PC-3 (cell line): ENCODE measurements around the gene AQP10. TPM values are rescaled to one million over a fixed set of nuclear protein-coding genes. Genes with fewer than 3 reads are reported as not detected.
"Not testable (repeated sequence)": the region's sequence is repeated elsewhere in the genome, so short reads cannot be mapped to it uniquely, and the experiment has no call there.

Experiments used
- ATAC-seq: fragments of 200-7000 bp; cut with Tn5 transposase; 2 replicates; pipeline ENCODE4 v1.9.1; 2020; ENCODE audit warnings: mild to moderate bottlenecking, moderate library complexity
- BruUV-seq: library from RNA; stranded (reverse); fragments of 400-500 nt; replicated peaks from 2 replicates; lab custom pipeline; 2021; lab: Mats Ljungman, UMichigan
- CTCF ChIA-PET: fragments of 300-600 bp; sonication (Branson Sonifier 250); formaldehyde crosslinking; loops from one replicate; lab custom pipeline; 2022; ENCODE audit warnings: antibody characterized with exemption; lab: Charles Lee
- POLR2A ChIA-PET: fragments of 300-600 bp; sonication (Branson Sonifier 250); formaldehyde crosslinking; loops from one replicate; lab custom pipeline; 2022; ENCODE audit warnings: antibody characterized with exemption; ENCODE audit not compliant: unreplicated experiment; lab: Charles Lee
- DNase-seq: peaks from one replicate; pipeline ENCODE4 v3.0.0-alpha.2; 2015
- H2AFZ ChIP-seq: fragments of 300-600 bp; sonication (generic); 2 replicates; pipeline ENCODE4 v1.6.0; 2016; ENCODE audit warnings: antibody characterized with exemption, low read length
- H3F3A ChIP-seq: fragments of 300-600 bp; sonication (generic); one replicate; pipeline ENCODE4 v1.6.0; 2017; ENCODE audit warnings: antibody characterized with exemption, low read length, control low read depth, mild to moderate bottlenecking; ENCODE audit not compliant: unreplicated experiment
- H3K27ac ChIP-seq: fragments of 300-600 bp; sonication (generic); 2 replicates; pipeline ENCODE4 v1.5.1; 2016; ENCODE audit warnings: mild to moderate bottlenecking, low read length
- H3K27me3 ChIP-seq: fragments of 300-600 bp; sonication (generic); 2 replicates; pipeline ENCODE4 v1.6.1; 2016; ENCODE audit warnings: low read length, mixed read lengths
- H3K36me3 ChIP-seq: fragments of 300-600 bp; sonication (generic); 2 replicates; pipeline ENCODE4 v1.6.1; 2016; ENCODE audit warnings: low read depth, mixed run types, low read length, mixed read lengths
- H3K4me1 ChIP-seq: fragments of 300-600 bp; sonication (generic); 2 replicates; pipeline ENCODE4 v1.5.1; 2016; ENCODE audit warnings: low read length; ENCODE audit not compliant: insufficient read depth
- H3K4me2 ChIP-seq: fragments of 300-600 bp; sonication (generic); 2 replicates; pipeline ENCODE4 v1.6.0; 2016; ENCODE audit warnings: low read length
- H3K4me3 ChIP-seq: fragments of 300-600 bp; sonication (generic); 2 replicates; pipeline ENCODE4 v1.5.1; 2016; ENCODE audit warnings: mild to moderate bottlenecking, low read length, mixed read lengths
- H3K79me2 ChIP-seq: fragments of 300-600 bp; sonication (generic); 2 replicates; pipeline ENCODE4 v1.6.1; 2017; ENCODE audit warnings: low read length, mixed read lengths
- H3K9ac ChIP-seq: fragments of 300-600 bp; sonication (generic); 2 replicates; pipeline ENCODE4 v1.6.0; 2016; ENCODE audit warnings: mild to moderate bottlenecking, low read length
- H3K9me2 ChIP-seq: fragments of 300-600 bp; sonication (generic); replicated peaks from 2 replicates; pipeline ENCODE4 v1.6.1; 2016; ENCODE audit warnings: mixed run types, low read length, mixed read lengths
- H3K9me3 ChIP-seq: fragments of 300-600 bp; sonication (generic); 2 replicates; pipeline ENCODE4 v1.6.1; 2016; ENCODE audit warnings: low read length, mixed read lengths
- H4K20me1 ChIP-seq: fragments of 300-600 bp; sonication (generic); 2 replicates; pipeline ENCODE4 v1.6.1; 2016; ENCODE audit warnings: low read length, mixed read lengths
- EZH2 ChIP-seq: fragments of 300-600 bp; sonication (generic); IDR thresholded peaks from one replicate; pipeline ENCODE4 v1.6.1; 2017; ENCODE audit warnings: antibody characterized with exemption, mild to moderate bottlenecking, low read length; ENCODE audit not compliant: unreplicated experiment
- EZH2phosphoT487 ChIP-seq: fragments of 300-600 bp; sonication (generic); IDR thresholded peaks from 2 replicates; pipeline ENCODE4 v1.6.1; 2018; ENCODE audit warnings: mild to moderate bottlenecking, antibody characterized with exemption, low read length, borderline replicate concordance
- intact Hi-C: fragments of 100-400 bp; cut with micrococcal nuclease; formaldehyde crosslinking; loops from 2 replicates; pipeline ENCODE4 v1.9.0; 2023
- total RNA-seq: library from RNA; depleted of rRNA; stranded (reverse); fragments of >200 nt; gene quantifications from 2 replicates; pipeline ENCODE4 v1.2.3, GENCODE V29; 2014
- TF ChIP-seq, protein P1 (sequence below): fragments of 300-600 bp; sonication (generic); conservative IDR thresholded peaks from 2 replicates; pipeline ENCODE4 v1.5.1; 2017; ENCODE audit warnings: antibody characterized with exemption, low read depth, mild to moderate bottlenecking, low read length

Gene AQP10
- total RNA-seq, 1 experiment from 2014 or later: not detected

DNA sequence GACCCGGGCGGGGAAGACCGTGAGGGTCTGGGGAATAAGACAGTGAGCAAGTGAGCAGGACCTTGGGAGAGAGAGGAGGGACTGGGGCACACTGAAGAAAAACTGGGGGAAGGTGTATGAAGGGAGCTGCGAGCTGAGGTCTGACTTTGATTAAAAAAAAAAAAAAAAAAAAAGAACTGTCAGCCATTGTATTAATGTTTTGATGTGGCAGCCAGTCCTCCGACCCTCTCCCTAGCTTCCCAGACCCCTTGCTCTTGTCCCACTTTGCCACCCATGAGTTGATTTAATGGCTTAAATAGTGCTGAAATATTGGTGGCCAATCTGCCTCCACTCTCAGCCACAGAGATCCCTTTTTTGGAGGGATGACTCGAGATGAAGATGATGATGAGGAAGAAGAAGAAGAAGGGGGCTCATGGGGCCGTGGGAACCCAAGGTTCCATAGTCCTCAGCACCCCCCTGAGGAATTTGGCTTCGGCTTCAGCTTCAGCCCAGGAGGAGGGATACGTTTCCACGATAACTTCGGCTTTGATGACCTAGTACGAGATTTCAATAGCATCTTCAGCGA lies 47.8 kb upstream of the AQP10 start:
- Histone ChIP-seq H2AFZ (peak overlapping the region; percentile 81), H3K27ac (peak overlapping the region; percentile 37; the same call in 1 of the 2 replicates), H3K79me2 (peaks cover 12% of the 10 kb centered on the region), H3F3A (no peaks in the 10 kb centered on the region), H4K20me1 (no peaks in the 10 kb centered on the region), H3K9ac (peak overlapping the region; percentile 87), H3K9me2 (no peaks in the 10 kb centered on the region), H3K27me3 (no peaks in the 10 kb centered on the region), H3K36me3 (peaks cover 21% of the 10 kb centered on the region; the same call in 1 of the 2 replicates), H3K4me2 (peak overlapping the region; percentile 88), H3K4me3 (peak overlapping the region; percentile 87), H3K9me3 (no peaks in the 10 kb centered on the region), H3K4me1 (peaks cover 5% of the 10 kb centered on the region)
- ATAC-seq (no peak), DNase-seq (no peak)
- intact Hi-C loops: loop anchor here (1.0 kb wide), 2 partner anchors 62 to 74 kb away; no protein-coding TSS in a partner anchor
- ChIA-PET POLR2A (no interaction called here), CTCF (interaction anchor here (0.6 kb wide), 1 partner anchor 90 kb away, joined by 12 read pairs; no protein-coding TSS in a partner anchor)
- TF ChIP-seq EZH2 (no peak), EZH2phosphoT487 (no peak)
- TF ChIP-seq, protein P1, sequence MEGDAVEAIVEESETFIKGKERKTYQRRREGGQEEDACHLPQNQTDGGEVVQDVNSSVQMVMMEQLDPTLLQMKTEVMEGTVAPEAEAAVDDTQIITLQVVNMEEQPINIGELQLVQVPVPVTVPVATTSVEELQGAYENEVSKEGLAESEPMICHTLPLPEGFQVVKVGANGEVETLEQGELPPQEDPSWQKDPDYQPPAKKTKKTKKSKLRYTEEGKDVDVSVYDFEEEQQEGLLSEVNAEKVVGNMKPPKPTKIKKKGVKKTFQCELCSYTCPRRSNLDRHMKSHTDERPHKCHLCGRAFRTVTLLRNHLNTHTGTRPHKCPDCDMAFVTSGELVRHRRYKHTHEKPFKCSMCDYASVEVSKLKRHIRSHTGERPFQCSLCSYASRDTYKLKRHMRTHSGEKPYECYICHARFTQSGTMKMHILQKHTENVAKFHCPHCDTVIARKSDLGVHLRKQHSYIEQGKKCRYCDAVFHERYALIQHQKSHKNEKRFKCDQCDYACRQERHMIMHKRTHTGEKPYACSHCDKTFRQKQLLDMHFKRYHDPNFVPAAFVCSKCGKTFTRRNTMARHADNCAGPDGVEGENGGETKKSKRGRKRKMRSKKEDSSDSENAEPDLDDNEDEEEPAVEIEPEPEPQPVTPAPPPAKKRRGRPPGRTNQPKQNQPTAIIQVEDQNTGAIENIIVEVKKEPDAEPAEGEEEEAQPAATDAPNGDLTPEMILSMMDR: no peak
- no TSS peak for BruUV-seq

DNA sequence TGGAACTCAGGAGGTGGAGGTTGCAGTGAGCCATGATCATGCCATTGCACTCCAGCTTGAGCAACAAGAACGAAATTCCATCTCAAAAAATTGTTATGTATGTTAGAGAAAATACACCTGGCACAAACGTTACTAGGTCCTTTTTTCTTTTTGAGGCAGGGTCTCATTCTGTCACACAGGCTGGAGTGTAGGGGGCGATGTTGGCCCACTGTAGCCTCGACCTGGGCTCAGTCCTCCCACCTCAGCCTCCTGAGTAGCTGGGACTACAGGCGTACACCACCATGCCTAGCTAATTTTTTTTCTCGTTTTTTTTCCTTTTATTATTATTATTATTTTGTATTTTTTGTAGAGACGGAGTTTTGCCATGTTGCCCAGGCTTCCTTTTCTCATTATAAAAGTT lies 44.1 kb upstream of the AQP10 start:
- CTCF ChIA-PET: interaction anchor here (1.8 kb wide), 1 partner anchor 58 kb away, joined by 6 read pairs; no protein-coding TSS in a partner anchor
- intact Hi-C loops: loop anchor here (5.0 kb wide), 1 partner anchor 201 kb away; no protein-coding TSS in a partner anchor
- no TSS peak for BruUV-seq
- Histone ChIP-seq H3K9me3 (no peaks in the 10 kb centered on the region), H4K20me1 (no peaks in the 10 kb centered on the region), H3F3A (no peaks in the 10 kb centered on the region), H3K36me3 (peaks cover 14% of the 10 kb centered on the region; the same call in 1 of the 2 replicates), H3K4me2 (no peak overlapping the region), H3K27ac (no peak overlapping the region), H3K4me1 (no peaks in the 10 kb centered on the region; the same call in 1 of the 2 replicates), H3K4me3 (no peak overlapping the region), H3K27me3 (no peaks in the 10 kb centered on the region), H3K79me2 (peaks cover 12% of the 10 kb centered on the region), H2AFZ (no peak overlapping the region), H3K9me2 (no peaks in the 10 kb centered on the region), H3K9ac (no peak overlapping the region)
- TF ChIP-seq, protein P1: peak; percentile 45; the same call in 1 of the 2 replicates
- TF ChIP-seq EZH2 (no peak), EZH2phosphoT487 (no peak)
- ATAC-seq: no peak
- POLR2A ChIA-PET: no interaction called here
- DNase-seq: no peak

DNA sequence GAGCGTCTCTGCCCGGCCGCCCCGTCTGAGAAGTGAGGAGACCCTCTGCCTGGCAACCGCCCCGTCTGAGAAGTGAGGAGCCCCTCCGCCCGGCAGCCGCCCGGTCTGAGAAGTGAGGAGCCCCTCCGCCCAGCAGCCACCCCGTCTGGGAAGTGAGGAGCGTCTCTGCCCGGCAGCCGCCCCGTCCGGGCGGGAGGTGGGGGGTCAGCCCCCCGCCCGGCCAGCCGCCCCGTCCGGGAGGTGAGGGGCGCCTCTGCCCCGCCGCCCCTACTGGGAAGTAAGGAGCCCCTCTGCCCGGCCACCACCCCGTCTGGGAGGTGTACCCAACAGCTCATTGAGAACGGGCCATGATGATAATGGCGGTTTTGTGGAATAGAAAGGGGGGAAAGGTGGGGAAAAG lies 33.3 kb upstream of the AQP10 start:
- DNase-seq, H3F3A ChIP-seq, CTCF ChIA-PET, BruUV-seq, H3K4me3 ChIP-seq, H3K27ac ChIP-seq, H2AFZ ChIP-seq, H3K27me3 ChIP-seq, H4K20me1 ChIP-seq, H3K9me2 ChIP-seq, H3K9me3 ChIP-seq, H3K4me1 ChIP-seq, H3K9ac ChIP-seq, ATAC-seq, H3K79me2 ChIP-seq, H3K4me2 ChIP-seq, H3K36me3 ChIP-seq, intact Hi-C loops: not testable (repeated sequence)
- POLR2A ChIA-PET: interaction anchor here (0.7 kb wide), 1 partner anchor 80 kb away, joined by 4 read pairs; no protein-coding TSS in a partner anchor
